Endothelial cell of umbilical vein (primary cell): Measurements from ENCODE around the gene GNAQ. TPM values are rescaled to one million over a fixed set of nuclear protein-coding genes. Genes with fewer than 3 reads are reported as not detected.

Experiments
- BruUV-seq: library from RNA; stranded (reverse); fragments of 400-500 nt; replicated peaks from 2 replicates; lab custom pipeline; 2021; lab: Mats Ljungman, UMichigan
- CTCF ChIA-PET: fragments of 300-600, 350-600 bp; sonication (Branson Sonifier 250); formaldehyde crosslinking; loops from one replicate; lab custom pipeline; 2021; ENCODE audit warnings: antibody characterized with exemption, inconsistent platforms; lab: Charles Lee
- POLR2A ChIA-PET: fragments of 300-600, 350-600 bp; sonication (Branson Sonifier 250); formaldehyde crosslinking; loops from one replicate; lab custom pipeline; 2021; ENCODE audit warnings: antibody characterized with exemption, inconsistent platforms; lab: Charles Lee
- DNase-seq: peaks from one replicate; pipeline ENCODE4 v3.0.0-alpha.2; 2011; ENCODE audit warnings: low read depth, low spot score
- FAIRE-seq: peaks from 2 replicates; lab custom pipeline; 2011; peaks lifted over from hg19 to GRCh38; lab: Jason Lieb, UNC
- H2AFZ ChIP-seq: 2 replicates; pipeline ENCODE4 v1.6.0; 2012; ENCODE audit warnings: low read depth, low read length, control low read depth, inconsistent platforms
- H3K27ac ChIP-seq: 2 replicates; pipeline ENCODE4 v1.5.1; 2011; ENCODE audit warnings: low read depth, mild to moderate bottlenecking, control low read depth, low read length, moderate library complexity; ENCODE audit not compliant: insufficient read depth
- H3K27me3 ChIP-seq, 2 experiments: 2 replicates each; pipeline versions ENCODE4 v1.6.0 to v1.6.1; 2011; ENCODE audit warnings: low read length in 2 of 2, mixed read lengths in 1 of 2; ENCODE audit not compliant: control insufficient read depth in 2 of 2, insufficient read depth in 2 of 2
- H3K36me3 ChIP-seq, 2 experiments: 2 replicates in 1 of 2; 3 replicates in 1 of 2; pipeline ENCODE4 v1.5.1; 2011; ENCODE audit warnings: low read length in 2 of 2, mild to moderate bottlenecking in 1 of 2, moderate library complexity in 1 of 2; ENCODE audit not compliant: control insufficient read depth in 2 of 2, insufficient read depth in 2 of 2; ENCODE audit errors: extremely low read depth in 1 of 2
- H3K4me1 ChIP-seq: 3 replicates; pipeline ENCODE4 v1.5.1; 2011; ENCODE audit warnings: mild to moderate bottlenecking, low read length; ENCODE audit not compliant: control insufficient read depth, insufficient read depth; ENCODE audit errors: extremely low read depth
- H3K4me2 ChIP-seq: 2 replicates; pipeline ENCODE4 v1.6.1; 2011; ENCODE audit warnings: low read length, control low read depth, mixed read lengths; ENCODE audit not compliant: insufficient read depth
- H3K4me3 ChIP-seq, 3 experiments: fragments of 200-600 bp in 1 of 3; sonication (generic), shearing (Covaris generic) in 1 of 3; replicated peaks in 1 of 3; 2 replicates each; pipeline ENCODE4 v1.5.1; 2011 to 2016; ENCODE audit warnings: control low read depth in 3 of 3, low read length in 3 of 3, mild to moderate bottlenecking in 2 of 3, inconsistent platforms in 1 of 3, low read depth in 1 of 3, moderate library complexity in 1 of 3; ENCODE audit not compliant: insufficient read depth in 1 of 3
- H3K79me2 ChIP-seq: 2 replicates; pipeline ENCODE4 v1.6.0; 2012; ENCODE audit warnings: low read length, inconsistent platforms; ENCODE audit not compliant: control insufficient read depth, insufficient read depth
- H3K9ac ChIP-seq: replicated peaks from 2 replicates; pipeline ENCODE3; 2011; ENCODE audit warnings: low read length, control low read depth; ENCODE audit not compliant: insufficient read depth; ENCODE audit errors: extremely low read depth
- H3K9me1 ChIP-seq: replicated peaks from 3 replicates; pipeline ENCODE4 v1.6.0; 2011; ENCODE audit warnings: mild to moderate bottlenecking, low read length; ENCODE audit not compliant: control insufficient read depth, insufficient read depth; ENCODE audit errors: extremely low read depth
- H3K9me3 ChIP-seq: replicated peaks from 2 replicates; pipeline ENCODE4 v1.5.1; 2012; ENCODE audit warnings: low read length, inconsistent platforms; ENCODE audit not compliant: control insufficient read depth, insufficient read depth
- H4K20me1 ChIP-seq: replicated peaks from 2 replicates; pipeline ENCODE3; 2011; ENCODE audit warnings: mild to moderate bottlenecking, low read length; ENCODE audit not compliant: control insufficient read depth, insufficient read depth; ENCODE audit errors: extremely low read depth
- EZH2 ChIP-seq: IDR thresholded peaks from 2 replicates; pipeline ENCODE4 v1.6.1; 2012; ENCODE audit warnings: borderline replicate concordance, low read depth, mild to moderate bottlenecking, moderate library complexity, low read length, inconsistent platforms; ENCODE audit not compliant: severe bottlenecking
- FOS ChIP-seq: IDR thresholded peaks from 2 replicates; pipeline ENCODE4 v1.6.1; 2011; ENCODE audit warnings: mild to moderate bottlenecking, low read length, moderate library complexity, borderline replicate concordance; ENCODE audit not compliant: insufficient read depth
- JUN ChIP-seq: IDR thresholded peaks from 2 replicates; pipeline ENCODE4 v1.6.1; 2011; ENCODE audit warnings: borderline replicate concordance, low read depth; ENCODE audit not compliant: insufficient read length, insufficient read depth
- POLR2A ChIP-seq: IDR thresholded peaks from 2 replicates; pipeline ENCODE4 v1.6.1; 2012; ENCODE audit warnings: low read depth, mild to moderate bottlenecking, control low read depth, low read length
- dilution Hi-C: fragments of 300-500 bp; cut with MboI; formaldehyde crosslinking; loops from one replicate; pipeline ENCODE4 v1.15.0; 2019; ENCODE audit warnings: low sequenced_read_pairs; ENCODE audit not compliant: extremely low pct_ligation_motif_present
- intact Hi-C: fragments of 100-400 bp; cut with micrococcal nuclease; formaldehyde crosslinking; loops from one replicate; pipeline ENCODE4 v1.10.0; 2022
- polyA plus RNA-seq, 4 experiments: library from polyadenylated mRNA; depleted of rRNA in 3 of 4; stranded (reverse) in 3 of 4; unstranded in 1 of 4; fragments of >200 nt; gene quantifications; 2 replicates each; pipeline versions ENCODE4 v1.2.1 to v1.2.3, GENCODE V29; 2011 to 2012; ENCODE audit warnings: missing spikeins in 1 of 4
- total RNA-seq: library from RNA; stranded (reverse); gene quantifications from 2 replicates; pipeline ENCODE4 v1.2.3, GENCODE V29; 2021
- TF ChIP-seq, protein P1 (sequence below): IDR thresholded peaks from 2 replicates; pipeline ENCODE4 v1.6.1; 2011; ENCODE audit not compliant: insufficient read depth, insufficient read length
- TF ChIP-seq, protein P2 (sequence below), 2 donors: IDR thresholded peaks; 1 replicate in 1 of 2; 2 replicates in 1 of 2; pipeline ENCODE4 v1.5.1; 2011; ENCODE audit warnings: low read length in 2 of 2, mild to moderate bottlenecking in 2 of 2, moderate library complexity in 2 of 2, control low read depth in 1 of 2, inconsistent platforms in 1 of 2, low read depth in 1 of 2; ENCODE audit not compliant: insufficient read depth in 1 of 2; ENCODE audit errors: extremely low read depth in 1 of 2

The GNAQ gene
- total and polyA plus RNA-seq, 2 donors (not counting 3 experiments of a cell fraction or from before 2014, with no cell fraction given), result 26.1 to 67.3 TPM

DNA sequence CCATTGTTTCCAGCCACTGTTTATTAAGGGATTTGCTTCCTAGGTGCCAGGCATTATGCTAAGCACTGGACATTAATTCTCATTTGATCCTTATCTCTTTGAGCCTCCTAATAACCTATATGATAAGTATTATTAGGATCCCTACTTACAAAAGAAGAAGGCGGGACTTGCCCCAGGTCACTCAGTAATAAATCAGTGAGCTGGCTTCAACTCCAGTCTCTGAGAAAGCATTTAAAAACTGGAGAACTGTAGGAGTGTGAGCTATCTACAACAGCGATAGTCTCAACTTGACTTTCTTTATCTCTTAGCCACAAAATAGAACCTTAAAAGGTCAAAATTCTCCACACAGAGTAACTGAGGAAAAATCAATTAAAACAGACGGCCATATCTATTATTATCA, 155.0 kb downstream of the GNAQ start:
- ChIA-PET POLR2A (no interaction called here), CTCF (interaction anchor here (0.7 to 1.9 kb wide), 7 partner anchors 8 to 101 kb away, joined by 3 to 6 read pairs (median 5); no protein-coding TSS in a partner anchor)
- Histone ChIP-seq H3K79me2 (peaks cover 32% of the 10 kb centered on the region), H2AFZ (no peak overlapping the region), H3K36me3 (no peaks in the 10 kb centered on the region), H3K4me3 (no peak overlapping the region), H3K27ac (no peak overlapping the region), H3K9ac (no peak overlapping the region), H4K20me1 (peaks cover 2% of the 10 kb centered on the region), H3K4me2 (no peak overlapping the region), H3K9me1 (no peaks in the 10 kb centered on the region), H3K9me3 (no peaks in the 10 kb centered on the region), H3K4me1 (peaks cover 12% of the 10 kb centered on the region), H3K27me3 (no peaks in the 10 kb centered on the region)
- intact Hi-C loops (no loop called here), dilution Hi-C loops (no loop called here)
- no TSS peak for BruUV-seq
- FAIRE-seq (no peak), DNase-seq (no peak)
- TF ChIP-seq JUN (no peak), POLR2A (no peak), FOS (no peak), EZH2 (no peak)
- TF ChIP-seq, protein P1, sequence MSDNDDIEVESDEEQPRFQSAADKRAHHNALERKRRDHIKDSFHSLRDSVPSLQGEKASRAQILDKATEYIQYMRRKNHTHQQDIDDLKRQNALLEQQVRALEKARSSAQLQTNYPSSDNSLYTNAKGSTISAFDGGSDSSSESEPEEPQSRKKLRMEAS, result no peak
- TF ChIP-seq, protein P2, sequence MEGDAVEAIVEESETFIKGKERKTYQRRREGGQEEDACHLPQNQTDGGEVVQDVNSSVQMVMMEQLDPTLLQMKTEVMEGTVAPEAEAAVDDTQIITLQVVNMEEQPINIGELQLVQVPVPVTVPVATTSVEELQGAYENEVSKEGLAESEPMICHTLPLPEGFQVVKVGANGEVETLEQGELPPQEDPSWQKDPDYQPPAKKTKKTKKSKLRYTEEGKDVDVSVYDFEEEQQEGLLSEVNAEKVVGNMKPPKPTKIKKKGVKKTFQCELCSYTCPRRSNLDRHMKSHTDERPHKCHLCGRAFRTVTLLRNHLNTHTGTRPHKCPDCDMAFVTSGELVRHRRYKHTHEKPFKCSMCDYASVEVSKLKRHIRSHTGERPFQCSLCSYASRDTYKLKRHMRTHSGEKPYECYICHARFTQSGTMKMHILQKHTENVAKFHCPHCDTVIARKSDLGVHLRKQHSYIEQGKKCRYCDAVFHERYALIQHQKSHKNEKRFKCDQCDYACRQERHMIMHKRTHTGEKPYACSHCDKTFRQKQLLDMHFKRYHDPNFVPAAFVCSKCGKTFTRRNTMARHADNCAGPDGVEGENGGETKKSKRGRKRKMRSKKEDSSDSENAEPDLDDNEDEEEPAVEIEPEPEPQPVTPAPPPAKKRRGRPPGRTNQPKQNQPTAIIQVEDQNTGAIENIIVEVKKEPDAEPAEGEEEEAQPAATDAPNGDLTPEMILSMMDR (IDR thresholded peaks at IDR 0.05; ENCODE audit: extremely low read depth in 1 of 2, insufficient read depth in 1 of 2, low read depth in 1 of 2, low read length in 2 of 2), result no peak
